Epithelial cell of esophagus (primary cell): Measurements from ENCODE around the gene SMIM13.

Experiments used
- DNase-seq: peaks from one replicate; pipeline ENCODE4 v3.0.0; 2010; ENCODE audit warnings: low read depth
- H3K4me3 ChIP-seq: 2 replicates; pipeline ENCODE4 v1.5.1; 2011; ENCODE audit warnings: mild to moderate bottlenecking, low read length, control low read depth
- TF ChIP-seq, protein P1 (sequence below): IDR thresholded peaks from 2 replicates; pipeline ENCODE4 v1.5.1; 2011; ENCODE audit warnings: low read depth, mild to moderate bottlenecking, low read length, control low read depth, inconsistent platforms; ENCODE audit not compliant: insufficient read depth; ENCODE audit errors: missing control alignments

SMIM13 gene

DNA sequence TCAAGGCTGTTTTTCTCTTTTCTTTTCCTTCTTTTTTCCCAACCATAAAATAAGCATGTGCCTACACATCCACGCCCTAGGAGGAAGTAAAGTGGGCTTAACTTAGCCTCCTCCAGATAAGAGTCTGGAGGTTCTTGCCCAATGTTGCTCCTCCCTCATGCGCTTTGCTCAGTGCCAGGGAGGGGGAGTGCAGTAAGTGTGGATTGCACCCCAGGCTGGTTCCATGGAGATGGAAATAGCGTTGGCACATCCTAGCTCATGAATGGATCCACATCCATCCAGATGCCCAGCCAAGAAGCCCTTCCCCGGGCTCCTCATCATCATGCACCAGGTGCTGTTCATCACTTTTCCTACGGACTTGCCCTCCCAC is 80.6 kb downstream of the SMIM13 start:
- TF ChIP-seq, protein P1, sequence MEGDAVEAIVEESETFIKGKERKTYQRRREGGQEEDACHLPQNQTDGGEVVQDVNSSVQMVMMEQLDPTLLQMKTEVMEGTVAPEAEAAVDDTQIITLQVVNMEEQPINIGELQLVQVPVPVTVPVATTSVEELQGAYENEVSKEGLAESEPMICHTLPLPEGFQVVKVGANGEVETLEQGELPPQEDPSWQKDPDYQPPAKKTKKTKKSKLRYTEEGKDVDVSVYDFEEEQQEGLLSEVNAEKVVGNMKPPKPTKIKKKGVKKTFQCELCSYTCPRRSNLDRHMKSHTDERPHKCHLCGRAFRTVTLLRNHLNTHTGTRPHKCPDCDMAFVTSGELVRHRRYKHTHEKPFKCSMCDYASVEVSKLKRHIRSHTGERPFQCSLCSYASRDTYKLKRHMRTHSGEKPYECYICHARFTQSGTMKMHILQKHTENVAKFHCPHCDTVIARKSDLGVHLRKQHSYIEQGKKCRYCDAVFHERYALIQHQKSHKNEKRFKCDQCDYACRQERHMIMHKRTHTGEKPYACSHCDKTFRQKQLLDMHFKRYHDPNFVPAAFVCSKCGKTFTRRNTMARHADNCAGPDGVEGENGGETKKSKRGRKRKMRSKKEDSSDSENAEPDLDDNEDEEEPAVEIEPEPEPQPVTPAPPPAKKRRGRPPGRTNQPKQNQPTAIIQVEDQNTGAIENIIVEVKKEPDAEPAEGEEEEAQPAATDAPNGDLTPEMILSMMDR = no peak
- DNase-seq = no peak
- no peak overlapping the region for H3K4me3 ChIP-seq

DNA sequence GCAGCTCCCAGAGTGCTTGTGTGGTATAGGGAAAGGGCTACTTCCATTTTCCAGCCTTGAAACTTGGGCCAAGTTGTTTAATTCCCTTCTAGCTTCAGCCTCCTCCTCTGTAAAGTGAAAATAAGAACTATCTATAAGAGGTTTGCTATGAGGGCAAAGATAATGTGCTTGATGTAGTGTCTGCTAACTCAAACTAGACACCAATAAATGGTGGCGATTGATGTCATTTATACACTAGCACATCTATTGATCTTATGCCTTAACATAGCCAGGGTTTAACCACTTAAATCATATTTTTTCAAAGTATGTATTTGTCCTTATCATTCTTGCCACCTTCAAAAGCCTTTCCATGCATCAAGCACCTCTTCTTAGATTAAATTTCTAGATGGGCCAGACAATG is 83.6 kb downstream of the SMIM13 start:
- no peak for DNase-seq
- H3K4me3 ChIP-seq = no peak overlapping the region
- TF ChIP-seq, protein P1 = no peak

DNA sequence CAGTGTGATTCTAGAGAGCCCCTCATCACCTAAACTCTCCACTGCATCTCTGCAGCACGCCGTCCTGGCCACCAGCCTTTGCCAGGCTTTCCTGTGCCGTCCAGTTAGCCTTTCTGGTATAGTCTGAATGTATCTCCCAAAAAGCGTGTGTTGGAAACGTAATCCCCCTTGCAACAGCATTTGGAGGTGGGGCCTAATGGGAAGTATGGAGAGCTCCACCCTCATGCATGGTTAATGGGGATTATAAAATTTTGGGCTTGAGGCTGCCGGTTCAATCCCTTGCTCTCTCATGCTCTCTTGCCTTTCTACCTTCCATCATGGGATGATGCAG is 85.4 kb downstream of the SMIM13 start:
- no peak for DNase-seq
- H3K4me3 ChIP-seq = no peak overlapping the region
- TF ChIP-seq, protein P1 = no peak

DNA sequence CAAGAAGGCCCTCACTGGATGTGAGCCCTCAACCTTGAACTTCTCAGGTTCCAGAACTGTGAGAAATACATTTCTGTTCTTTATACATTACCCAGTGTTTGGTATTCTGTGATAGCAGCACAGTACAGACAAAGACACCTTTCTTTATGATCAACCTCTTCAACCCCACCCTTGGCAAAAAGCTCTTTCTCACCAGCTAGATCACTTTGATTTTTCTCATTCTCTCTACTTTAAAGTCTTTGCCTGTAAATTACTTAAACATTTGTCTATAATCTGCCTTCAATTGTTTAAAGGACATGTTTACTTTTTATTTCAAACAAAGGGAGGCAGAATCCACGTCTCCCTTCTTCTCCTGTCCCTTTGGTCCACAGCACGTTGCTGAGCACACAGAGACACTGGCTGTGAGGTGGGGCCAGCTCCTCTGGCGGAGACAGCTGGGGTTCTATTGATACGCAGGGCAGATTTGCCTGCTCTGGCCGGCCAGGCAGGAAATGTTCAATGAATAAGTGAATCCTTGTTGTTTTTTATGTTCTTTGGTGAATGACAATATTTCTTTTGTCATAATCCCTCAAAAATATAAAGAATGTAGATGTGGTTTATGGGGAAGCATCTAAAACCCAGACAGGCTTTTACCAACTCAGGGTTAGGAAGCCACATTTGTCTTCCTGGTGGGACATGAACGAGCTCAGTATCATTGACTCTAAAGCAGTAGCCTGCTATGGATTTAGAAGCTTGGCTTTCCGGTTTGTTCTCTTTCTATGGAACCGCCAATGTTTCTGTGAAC is 86.0 kb downstream of the SMIM13 start:
- H3K4me3 ChIP-seq = no peak overlapping the region
- DNase-seq = no peak
- TF ChIP-seq, protein P1 = no peak

DNA sequence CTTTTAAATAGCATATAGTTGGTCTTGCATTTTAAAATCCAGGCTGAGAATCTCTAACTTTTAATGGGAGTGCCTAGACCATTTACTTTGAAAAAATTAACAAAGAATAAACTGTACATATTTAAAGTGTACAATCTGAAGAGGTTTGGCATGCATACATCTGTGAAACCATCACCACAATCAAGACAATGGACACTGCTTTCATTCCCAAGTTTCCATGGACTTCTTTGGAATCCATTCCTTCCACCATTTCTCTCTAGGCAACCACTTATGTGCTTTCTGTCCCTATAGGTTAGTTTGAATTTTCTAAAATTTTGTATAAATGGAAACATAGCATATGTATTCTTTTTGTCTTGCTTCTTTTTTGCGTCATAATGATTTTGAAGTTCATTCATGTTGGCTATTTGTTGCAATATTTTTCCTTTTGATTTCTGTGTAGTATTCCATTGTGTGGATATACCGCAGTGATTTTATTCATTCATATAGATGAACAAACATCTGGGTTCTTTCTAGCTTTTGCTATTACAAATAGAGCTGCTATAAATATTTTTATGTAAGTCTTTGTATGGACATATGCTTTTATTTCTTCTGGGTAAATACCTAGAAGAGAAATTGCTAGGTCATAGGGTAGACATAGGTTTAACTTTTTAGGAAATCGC is 88.0 kb downstream of the SMIM13 start:
- no peak overlapping the region for H3K4me3 ChIP-seq
- no peak for DNase-seq
- TF ChIP-seq, protein P1 = no peak

DNA sequence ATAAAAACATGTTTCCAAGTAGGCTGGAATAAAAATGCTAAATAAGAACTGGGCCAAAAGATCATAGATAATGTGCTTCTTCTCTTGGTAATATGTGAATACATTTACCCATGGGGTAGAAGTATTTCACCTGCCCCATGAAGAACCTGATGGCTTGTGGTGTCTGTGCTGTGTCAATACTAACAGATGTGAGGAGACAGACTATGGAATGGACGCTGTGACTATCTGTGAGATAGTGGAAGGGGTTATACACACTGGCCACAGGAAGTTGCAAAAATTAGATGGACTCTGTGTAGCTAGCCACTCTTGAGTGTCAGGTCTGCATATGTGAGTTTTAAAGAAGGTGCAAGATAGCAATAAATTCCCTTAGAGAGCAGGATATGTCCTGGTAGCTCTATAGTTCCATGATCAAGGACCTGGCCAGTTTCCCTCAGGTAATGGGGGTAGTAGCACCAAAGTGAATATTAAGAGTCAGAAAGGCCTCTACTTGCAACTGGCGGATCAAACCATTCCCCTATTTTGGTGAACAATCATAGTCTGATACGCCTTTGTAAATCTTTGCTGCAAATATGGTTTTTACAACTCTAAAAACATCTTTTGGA is 90.2 kb downstream of the SMIM13 start:
- no peak for DNase-seq
- no peak overlapping the region for H3K4me3 ChIP-seq
- TF ChIP-seq, protein P1 = no peak
